ENCODE results near the gene ICA1L.
"Not testable (repeated sequence)": the region's sequence is repeated elsewhere in the genome, so short reads cannot be mapped to it uniquely, and the experiment has no call there.

ICA1L gene

DNA sequence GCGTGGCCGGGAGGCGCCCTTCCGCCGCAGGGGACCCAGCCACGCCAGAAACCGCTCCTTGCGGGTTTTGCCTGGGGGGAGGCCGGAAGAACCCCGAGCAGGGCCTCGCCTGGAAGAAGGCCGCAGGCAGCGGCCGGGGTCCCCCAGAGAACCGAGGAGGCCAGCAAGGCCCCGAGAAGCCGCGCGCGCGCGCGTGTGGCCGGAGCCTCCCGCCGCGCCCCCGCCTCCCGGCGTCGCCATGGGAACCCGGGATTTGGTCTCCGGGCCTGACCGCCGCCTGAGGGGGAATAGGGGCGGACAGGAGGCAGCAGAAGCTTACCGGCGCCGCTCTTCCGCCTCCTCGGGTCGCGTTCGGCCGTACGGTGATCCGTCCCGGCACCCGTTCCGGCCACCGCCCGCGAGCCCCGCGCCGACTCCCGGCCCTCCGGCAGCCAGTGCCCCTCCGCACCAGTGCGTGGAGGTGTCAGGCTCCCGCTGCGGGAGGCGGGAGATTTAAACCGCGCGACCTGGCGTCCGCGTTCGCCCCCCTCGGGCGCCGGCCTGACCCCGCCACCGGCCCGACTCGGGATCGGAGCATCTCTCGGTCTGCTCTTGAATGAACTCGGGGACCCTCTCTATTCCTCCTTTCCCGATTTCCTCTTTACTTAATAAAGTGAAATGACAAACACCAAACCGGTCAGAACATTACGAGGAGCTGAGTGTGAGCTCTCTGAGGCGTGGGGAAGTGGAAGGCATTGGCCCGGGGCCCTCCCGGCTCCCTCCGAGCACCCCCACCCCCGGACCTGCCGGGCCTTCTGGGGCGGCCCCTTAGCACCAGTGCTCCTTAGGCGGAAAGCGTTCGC lies at the start of gene ICA1L:
Gene ICA1L (minus strand): TSS at position 467 of the 842 bp plus-strand sequence. CDS start 42,757 bp downstream, outside the sequence.
- DNase-seq: peak; percentile 75

DNA sequence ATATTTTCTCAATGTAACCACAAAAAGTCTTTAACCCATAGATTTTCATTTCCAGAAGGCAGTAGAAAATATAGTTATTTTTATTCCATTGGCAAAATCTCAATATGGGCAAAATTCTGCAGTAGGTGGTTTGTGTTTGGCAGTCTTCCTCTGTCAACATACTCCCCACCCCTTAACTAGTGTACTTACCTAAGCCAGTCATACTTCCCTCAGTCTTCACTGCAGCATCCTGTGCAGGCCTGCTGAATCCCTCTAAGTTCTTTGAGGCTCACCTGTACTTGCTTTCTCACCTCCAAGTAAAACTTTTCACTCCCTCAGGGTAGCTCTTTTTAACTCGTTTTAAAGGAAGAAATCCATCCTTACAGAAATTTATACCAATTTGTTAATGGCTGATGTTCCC lies 47.3 kb upstream of the ICA1L start:
- DNase-seq: no peak

DNA sequence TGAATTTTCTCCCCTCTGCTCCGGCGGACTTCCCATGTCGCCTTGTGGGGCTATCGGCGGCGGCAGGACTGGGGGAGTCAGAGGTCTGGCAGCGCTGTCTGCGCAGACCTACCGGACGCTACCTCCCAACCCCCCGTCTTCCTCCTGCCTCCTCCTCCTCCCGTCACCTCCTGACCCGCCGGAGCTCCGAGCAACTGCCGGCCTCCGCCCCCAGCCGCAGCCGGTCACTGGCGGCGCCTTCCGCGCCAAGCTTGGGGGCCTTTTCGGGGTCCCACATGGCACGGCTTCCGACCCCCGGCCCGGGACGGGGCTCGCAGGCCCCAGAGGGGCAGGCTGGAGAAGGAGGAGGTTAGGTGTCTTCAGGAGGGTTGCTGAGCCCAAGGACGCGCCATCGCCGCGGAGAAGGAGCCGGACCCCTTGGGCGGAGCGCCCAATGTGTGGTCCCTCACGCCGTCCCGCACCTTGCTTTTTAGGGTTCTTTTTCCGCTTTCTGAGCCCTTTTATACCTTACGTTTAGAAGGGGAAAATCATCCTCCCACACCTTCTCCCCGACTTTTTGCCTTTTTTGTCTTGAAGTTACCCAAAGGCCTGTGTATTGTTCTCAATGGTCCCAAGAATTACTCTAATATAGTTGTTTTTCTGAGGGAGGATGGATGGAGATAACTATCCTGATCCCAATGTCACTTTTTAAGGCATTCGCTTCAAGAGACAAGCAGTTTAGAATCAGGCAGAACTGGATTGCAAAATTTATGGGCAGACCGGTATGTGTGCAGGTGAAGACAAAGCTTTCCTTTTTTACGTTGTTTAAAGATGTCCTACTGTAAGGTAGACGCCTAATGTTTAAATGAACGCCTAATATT lies 41.0 kb upstream of the ICA1L start:
- DNase-seq: peak; percentile 25

DNA sequence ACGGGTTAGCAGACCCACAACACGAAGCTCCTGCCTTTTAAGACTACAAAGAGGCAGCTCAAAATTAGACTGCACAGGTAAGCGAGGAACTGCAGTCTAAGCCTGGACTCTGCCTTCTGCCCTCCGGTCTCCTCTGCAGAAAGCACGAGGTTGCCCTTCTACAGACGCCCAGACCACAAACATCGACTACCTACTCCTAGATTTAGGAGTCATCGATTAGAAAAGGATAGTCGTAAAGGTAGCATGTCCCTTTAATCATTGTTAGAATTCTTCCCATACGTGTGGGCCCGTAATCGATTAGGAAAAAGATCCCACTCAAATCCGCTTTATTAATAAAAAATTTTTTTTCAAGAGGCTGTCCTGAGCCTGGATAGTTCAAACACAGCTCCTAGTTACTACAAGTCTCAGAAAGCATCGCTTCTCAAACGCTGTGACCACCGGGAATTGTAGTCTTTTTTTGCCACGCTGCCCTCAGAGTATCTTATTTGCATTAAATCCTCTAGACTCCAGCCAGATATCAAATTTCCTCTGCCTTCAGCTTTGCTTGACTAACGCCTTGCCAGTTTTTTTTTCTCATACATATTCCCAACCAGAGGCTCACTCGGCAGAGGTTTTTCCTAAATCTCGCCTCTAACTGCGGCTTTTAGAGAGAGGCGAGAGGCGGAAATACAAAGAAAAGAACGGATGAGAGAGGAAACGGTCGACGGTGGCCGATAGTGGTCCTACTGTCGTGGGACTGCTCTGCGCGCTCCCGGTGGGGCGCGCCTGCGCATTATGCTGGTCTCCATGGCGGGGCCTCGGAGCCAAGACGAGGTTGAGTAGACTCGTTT lies 40.2 kb upstream of the ICA1L start, which contains the start of the genes CARF and WDR12:
Gene CARF (plus strand): TSS at position 764 of the 830 bp plus-strand sequence. CDS start 29,628 bp downstream, outside the sequence.
Gene WDR12 (minus strand): TSS at position 162 of the 830 bp plus-strand sequence. CDS start 197 bp downstream, outside the sequence.
- peak; percentile 96 for DNase-seq

DNA sequence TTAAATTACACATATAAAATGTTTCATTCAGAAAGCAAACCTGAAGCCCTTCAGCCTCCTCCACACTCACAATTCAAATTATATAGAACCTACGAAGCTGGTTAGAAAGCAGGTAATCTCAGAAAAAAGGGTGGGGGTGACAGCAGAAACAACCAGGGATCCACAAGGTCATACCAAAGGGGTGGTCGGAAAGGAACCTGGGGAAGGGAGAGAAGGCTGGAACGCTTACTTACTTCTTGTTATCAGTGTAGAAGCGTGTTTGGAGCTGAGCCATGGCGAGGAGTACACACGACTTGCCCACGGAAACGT lies 39.6 kb upstream of the ICA1L start:
- no peak for DNase-seq

DNA sequence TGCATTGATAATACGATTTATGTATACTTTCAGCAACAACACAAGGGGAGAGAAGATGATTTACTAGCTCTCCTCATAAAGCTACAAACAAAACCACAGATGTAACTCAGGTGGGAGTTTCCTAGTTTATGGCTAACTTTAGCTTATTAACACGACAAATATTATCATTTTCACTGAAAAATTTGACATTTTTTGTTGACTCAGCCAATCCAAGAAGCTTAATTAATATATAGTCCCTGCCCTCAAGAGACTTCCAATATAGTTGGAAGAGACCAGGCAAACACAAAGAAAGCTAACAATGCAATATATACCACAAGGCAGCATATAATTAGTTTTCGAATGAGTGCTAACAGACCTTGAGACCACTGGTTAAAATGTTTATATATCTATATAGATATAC lies 39.1 kb upstream of the ICA1L start:
- no peak for DNase-seq

DNA sequence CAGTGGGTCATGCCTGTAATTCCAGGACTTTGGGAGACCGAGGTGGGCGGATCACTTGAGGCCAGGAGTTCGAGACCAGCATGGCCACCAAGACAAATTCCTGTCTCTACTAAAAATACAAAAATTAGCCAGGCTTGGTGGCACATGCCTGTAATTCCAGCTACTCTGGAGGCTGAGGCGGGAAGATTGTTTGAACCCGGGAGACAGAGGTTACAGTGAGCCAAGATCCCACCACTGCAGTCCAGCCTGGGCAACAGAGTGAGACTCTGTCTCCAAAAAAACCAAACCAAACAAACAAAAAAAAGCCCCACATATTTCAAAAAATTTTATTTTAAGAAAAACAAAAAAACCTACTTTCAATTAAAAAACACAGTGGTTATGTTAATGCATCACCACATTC lies 38.7 kb upstream of the ICA1L start:
- DNase-seq: not testable (repeated sequence)

DNA sequence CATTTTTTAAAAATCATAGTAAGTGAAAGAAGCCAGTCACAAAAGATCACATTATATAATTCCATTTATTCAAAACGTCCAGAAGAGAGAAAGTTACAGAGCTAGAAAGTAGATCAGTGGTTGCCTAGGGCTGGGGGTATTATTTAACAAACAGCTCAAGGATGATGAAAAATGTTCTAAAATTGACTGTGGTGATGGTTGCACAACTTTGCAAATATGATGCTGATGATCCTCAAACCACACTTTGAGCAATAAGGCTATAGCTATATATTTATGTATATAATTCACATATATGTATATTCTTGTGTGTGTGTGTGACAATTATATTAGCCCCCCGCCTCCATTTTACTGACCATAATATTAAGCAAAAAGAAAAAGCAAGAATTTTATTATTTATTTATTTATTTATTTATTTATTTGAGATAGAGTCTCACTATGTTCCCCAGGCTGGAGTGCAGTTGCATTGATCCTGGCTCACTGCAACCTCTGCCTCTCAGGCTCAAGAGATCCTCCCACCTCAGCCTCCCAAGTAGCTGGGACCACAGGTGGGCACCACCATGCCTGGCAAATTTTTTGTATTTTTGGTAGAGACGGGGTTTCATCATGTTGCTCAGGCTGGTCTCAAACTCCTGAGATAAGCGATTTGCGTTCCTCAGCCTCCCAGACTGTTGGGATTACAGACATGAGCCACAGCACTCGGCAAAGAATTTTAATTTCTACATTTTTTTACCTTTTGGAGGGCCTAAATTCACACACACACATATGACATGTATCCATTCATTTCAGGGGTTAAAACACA lies 38.0 kb upstream of the ICA1L start:
- peak; percentile 12 for DNase-seq

DNA sequence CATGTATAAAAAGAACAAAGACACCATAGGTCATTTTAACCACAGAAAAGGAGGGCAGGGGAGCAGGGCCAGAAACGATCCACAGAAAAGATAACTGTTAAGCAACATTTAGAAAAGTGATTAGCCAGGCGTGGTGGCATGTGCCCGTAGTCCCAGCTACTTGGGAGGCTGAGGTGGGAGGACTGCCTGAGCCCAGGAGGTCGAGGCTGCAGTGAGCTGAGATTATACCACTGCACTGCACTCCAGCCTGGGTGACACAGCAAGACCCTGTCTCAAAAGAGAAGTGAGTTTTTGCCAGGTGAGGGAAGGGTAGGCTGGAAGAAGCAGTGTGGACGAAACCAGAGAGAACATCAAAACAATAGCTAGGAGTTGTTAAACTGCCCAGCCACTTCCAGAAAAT lies 36.6 kb upstream of the ICA1L start:
- peak; percentile 13 for DNase-seq

DNA sequence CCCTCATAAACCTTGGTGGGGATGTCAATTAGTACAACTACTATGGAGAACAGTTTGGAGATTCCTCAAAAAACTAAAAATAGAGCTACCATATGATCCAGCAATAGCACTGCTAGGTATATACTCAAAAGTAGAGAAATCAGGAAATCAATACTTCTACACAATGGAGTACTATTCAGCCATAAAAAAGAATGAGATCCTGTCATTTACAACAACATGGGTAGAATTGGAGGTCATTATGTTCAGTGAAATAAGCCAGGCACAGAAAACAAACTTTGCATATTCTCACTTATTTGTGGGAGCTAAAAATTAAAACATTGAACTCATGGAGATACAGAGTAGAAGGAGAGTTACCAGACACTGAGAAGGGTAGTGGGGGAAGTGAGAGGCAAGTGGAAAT lies 33.9 kb upstream of the ICA1L start:
- not testable (repeated sequence) for DNase-seq

DNA sequence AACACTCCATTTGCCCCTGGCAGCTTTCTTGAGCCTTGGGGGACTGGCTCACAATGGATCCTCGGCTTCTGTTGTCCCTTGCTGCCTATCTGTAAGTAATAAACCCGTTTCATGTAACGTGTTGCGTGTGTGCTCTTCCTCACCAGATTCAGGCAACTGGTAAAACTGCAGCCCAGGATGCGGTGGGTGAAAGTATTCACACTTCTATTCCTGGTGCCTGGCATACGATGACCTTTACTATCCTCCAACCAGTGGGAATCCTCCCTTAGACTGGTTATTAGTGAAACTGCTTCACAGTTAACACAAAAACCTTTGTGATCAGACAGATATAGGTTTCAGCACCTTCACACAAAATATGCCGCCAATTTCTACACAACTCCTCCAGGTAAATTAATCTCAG lies 13.6 kb upstream of the ICA1L start:
- no peak for DNase-seq

DNA sequence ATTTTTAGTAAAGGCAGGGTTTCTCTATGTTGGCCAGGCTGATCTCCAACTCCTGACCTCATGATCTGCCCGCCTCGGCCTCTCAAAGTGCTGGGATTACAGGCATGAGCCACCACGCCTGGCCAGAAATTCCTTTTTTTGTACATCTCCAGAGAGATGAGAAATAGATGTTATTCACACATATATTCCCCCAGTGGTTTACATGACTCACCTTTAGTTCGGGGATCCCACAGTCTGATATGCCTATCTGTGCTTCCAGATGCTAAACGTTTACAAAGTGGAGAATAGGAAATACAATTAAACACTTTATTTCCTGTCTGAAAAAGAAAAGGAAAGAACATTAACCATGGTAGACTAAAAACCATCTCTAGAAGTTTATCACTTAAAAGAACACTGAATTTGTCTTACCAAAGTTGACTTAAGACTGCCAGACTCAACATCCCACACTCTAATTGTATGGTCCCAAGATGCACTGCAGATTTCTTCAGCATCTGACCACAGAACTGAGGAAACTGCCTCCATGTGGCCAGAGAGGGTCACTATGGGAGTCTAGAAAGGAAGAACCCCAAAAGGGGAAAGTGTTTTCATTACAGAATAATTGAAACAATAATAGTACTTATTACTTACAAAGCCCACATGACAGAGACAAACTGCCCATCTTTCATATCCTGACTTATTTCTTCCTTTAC lies 12.6 kb upstream of the ICA1L start:
- DNase-seq: peak; percentile 6

DNA sequence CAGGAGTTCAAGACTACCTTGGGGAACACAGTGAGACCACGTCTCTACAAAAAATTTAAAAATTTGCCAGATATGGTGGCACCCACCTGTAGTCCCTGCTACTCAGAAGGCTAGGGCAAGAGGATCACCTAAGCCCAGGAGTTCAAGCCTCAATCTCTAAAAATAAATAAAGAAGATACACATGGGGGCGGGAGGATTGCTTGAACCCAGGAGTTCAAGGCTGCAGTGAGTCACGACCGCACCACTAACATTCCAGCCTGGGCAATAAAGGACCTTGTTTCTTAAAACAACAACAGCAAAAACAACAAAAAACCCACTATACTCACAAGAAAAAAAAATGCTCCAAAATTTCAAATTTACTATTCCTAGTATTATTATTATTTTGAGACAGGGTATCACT lies 10.0 kb upstream of the ICA1L start:
- no peak for DNase-seq

DNA sequence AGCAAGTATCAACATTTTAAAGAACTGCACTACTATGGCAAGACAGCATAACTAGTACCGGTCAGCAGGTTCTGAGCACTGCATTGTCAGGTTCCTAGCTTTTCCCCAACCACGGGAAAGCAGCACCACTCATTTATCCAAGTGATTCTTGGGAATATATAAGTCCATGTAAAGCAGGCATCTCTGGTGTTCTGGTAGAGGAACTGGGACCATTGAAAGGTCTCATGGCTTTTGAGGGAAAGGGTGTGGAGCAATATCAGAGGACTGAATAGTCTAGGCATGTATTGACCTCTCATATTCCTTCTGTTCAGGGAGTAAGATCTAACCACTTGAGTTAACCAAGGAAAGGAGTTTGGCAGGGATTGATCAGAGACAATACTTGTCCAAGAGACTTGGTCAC lies 6.1 kb upstream of the ICA1L start:
- DNase-seq: no peak

DNA sequence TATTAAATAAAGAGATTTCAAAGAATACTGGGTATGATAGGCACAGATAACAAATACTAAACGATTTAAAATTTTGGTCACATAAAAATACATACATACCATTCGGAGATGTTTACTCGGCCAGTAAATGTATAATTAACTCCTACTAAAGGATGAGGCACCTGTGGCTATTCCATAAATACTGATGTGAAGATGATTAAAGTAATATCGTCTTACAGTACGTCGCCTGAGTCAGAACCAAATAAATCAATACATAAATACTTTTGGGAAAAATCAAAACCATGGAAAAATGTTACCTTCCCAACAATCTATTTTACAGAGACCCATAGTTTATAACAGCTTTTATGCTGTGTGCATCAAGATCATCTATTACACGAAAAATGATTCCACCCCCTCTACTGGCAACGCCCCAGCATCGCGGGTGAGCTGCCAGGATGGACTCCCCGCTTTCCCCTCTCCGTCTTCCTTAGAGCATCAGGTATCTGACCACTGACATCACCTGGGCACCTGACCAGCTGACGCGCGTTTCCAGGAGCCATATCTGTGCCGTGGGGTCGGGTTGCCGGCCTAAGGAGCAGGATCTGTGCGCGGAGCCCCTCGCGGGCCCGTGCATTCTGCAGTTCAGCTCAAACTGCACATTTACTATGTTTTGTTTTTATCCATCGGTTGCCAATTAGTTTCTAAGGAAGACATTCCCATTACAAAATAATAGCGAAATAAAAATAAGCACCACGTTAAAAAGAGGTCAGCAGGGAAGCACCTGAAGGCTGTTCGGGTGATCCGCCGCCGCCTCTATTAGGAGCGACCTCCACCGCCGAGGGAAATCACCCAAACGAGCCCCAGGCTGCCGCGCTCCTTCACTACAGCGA lies 901 bp downstream of the ICA1L start:
- DNase-seq: peak; percentile 77

DNA sequence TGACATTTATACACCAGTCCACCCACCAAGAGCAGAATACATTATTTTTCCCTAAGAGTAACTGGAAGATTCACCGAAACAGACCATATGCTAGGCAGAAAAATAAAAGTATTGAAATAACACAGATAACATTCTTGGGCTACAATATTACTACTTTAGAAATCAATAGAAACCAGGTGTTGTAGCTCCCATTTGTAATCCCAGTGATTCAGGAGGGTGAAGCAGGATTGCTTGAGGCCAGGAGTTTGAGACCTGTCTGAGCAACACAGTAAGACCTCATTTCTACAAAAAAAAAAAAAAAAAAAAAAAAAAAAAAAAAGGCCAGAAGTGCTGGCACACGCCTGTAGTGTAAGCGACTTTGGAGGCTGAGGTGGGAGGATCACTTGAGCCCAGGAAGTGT lies 9.6 kb downstream of the ICA1L start:
- DNase-seq: no peak

DNA sequence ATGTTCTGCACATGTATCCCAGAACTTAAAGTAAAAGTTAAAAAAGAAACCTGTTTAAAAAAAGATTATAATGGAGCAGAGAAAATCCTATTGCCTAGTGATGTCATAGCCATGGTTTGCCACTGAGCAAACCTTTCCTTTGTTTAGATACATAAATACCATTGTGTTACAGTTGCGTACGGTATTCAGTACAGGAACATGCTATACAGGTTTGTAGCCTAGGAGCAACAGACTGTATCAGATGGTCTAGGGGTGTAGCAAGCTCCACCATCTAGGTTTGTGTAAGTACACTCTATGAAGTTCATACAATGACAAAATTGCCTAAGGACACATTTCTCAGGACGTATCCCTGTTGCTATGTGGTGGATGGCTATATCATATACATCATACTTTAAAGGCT lies 13.0 kb downstream of the ICA1L start:
- no peak for DNase-seq

DNA sequence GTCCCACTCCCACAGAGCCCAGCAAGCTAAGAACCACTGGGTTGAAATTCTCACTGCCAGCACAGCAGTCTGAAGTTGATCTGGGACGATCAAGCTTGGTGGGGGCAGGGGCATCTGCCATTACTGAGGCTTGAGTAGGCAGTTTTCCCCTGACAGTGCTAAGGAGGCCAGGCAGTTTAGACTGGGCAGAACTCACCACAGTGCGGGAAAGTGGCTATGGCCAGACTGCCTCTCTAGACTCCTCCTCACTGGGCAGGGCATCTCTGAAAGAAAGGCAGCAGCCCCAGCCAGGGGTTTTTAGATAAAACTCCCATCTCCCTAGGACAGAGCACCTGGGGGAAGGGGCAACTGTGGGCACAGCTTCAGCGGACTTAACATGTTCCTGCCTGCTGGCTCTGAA lies 22.2 kb downstream of the ICA1L start:
- DNase-seq: not testable (repeated sequence)

DNA sequence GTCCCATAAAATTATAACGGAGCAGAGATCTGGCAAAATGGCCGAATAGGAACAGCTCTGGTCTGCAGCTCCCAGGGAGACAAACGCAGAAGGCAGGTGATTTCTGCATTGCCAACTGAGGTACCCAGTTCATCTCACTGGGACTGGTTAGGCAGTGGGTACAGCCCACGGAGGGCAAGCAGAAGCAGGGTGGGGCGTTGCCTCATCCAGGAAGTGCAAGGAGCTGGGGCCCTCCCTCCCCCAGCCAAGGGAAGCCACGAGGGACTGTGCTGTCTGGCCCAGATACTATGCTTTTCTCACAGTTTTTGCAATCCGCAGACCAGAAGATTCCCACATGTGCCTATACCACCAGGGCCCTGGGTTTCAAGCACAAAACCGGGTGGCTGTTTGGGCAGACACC lies 22.8 kb downstream of the ICA1L start:
- DNase-seq: no peak
